Measurements from ENCODE around the gene DHX36.

The DHX36 gene

DNA sequence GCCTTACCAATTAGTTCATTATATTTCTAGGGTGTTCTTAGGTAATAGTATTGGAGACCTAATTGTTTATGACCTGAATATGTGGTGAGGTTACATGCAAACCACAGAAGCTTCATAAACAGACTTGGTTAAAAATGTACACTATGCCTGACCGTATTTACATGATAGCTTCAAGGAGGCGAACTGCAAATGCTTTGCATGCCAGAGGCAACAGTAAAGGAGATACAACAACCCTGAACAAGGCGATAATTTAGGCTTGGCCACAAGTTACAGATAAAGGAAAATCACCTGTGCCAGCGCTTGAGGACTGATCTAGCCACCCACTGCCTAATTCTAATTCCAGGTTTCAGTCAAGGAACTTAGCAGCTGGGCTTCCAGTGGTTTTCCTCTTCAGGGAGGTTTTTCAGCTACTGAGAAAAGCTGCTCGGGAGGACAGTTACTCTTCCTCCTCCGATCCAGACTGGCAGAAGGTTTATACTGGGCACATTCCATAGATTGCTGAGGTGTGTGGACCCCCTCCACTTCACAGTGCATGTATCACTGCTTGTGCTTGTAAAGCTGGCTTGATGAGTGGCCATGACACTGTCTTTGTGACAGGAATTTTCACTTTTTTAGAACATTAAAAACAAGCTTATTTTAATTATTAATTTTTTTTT is 95.6 kb downstream of the DHX36 start:
- Histone ChIP-seq H2AFZ (ENCODE audit: low read depth, low read length, severe bottlenecking) (no peak overlapping the region), H3K36me3 (ENCODE audit: low read length) (no peaks in the 10 kb centered on the region), H3K9me3 (ENCODE audit: insufficient read depth, low read length) (no peaks in the 10 kb centered on the region), H3K27me3 (ENCODE audit: low read length) (no peaks in the 10 kb centered on the region), H3K9me2 (replicated peaks; ENCODE audit: insufficient read depth, low read length) (no peaks in the 10 kb centered on the region), H3K79me2 (ENCODE audit: insufficient read depth, low read length) (no peaks in the 10 kb centered on the region), H4K20me1 (ENCODE audit: low read depth, low read length) (no peaks in the 10 kb centered on the region), H3K9ac (ENCODE audit: low read length) (no peak overlapping the region), H3K4me2 (ENCODE audit: low read depth, low read length, poor library complexity, severe bottlenecking) (no peak overlapping the region), H3F3A (ENCODE audit: insufficient read depth) (no peaks in the 10 kb centered on the region), H3K27ac (ENCODE audit: low read depth, low read length) (no peak overlapping the region), H3K4me3 (ENCODE audit: insufficient read depth, low read length, poor library complexity, severe bottlenecking) (no peak overlapping the region)
- no peak for TF ChIP-seq CTCF (IDR thresholded peaks at IDR 0.05; ENCODE audit: insufficient read depth, low read length, poor library complexity, severe bottlenecking)
- TF ChIP-seq EZH2phosphoT487 (conservative IDR thresholded peaks at IDR 0.05; ENCODE audit: low read length) = no peak

- Histone ChIP-seq H3K9me3 (ENCODE audit: insufficient read depth, low read length) (no peaks in the 10 kb centered on the region), H3K9me2 (replicated peaks; ENCODE audit: insufficient read depth, low read length) (no peaks in the 10 kb centered on the region), H3F3A (ENCODE audit: insufficient read depth) (no peaks in the 10 kb centered on the region), H3K4me2 (ENCODE audit: low read depth, low read length, poor library complexity, severe bottlenecking) (no peak overlapping the region), H3K9ac (ENCODE audit: low read length) (no peak overlapping the region), H2AFZ (ENCODE audit: low read depth, low read length, severe bottlenecking) (no peak overlapping the region), H3K4me3 (ENCODE audit: insufficient read depth, low read length, poor library complexity, severe bottlenecking) (no peak overlapping the region), H3K79me2 (ENCODE audit: insufficient read depth, low read length) (no peaks in the 10 kb centered on the region), H3K27me3 (ENCODE audit: low read length) (no peaks in the 10 kb centered on the region), H4K20me1 (ENCODE audit: low read depth, low read length) (no peaks in the 10 kb centered on the region), H3K36me3 (ENCODE audit: low read length) (no peaks in the 10 kb centered on the region), H3K27ac (ENCODE audit: low read depth, low read length) (no peak overlapping the region)
- TF ChIP-seq EZH2phosphoT487 (conservative IDR thresholded peaks at IDR 0.05; ENCODE audit: low read length) = no peak
- TF ChIP-seq CTCF (IDR thresholded peaks at IDR 0.05; ENCODE audit: insufficient read depth, low read length, poor library complexity, severe bottlenecking) = no peak
These were observed 96.8 kb downstream of the DHX36 start for GRCh38 chr3:154227531-154227930.

GRCh38 chr3:154225536-154225935 is 98.8 kb downstream of the DHX36 start:
- Histone ChIP-seq H3K4me3 (ENCODE audit: insufficient read depth, low read length, poor library complexity, severe bottlenecking) (no peak overlapping the region), H3K27ac (ENCODE audit: low read depth, low read length) (no peak overlapping the region), H3K9me2 (replicated peaks; ENCODE audit: insufficient read depth, low read length) (no peaks in the 10 kb centered on the region), H3K4me2 (ENCODE audit: low read depth, low read length, poor library complexity, severe bottlenecking) (no peak overlapping the region), H3K36me3 (ENCODE audit: low read length) (no peaks in the 10 kb centered on the region), H2AFZ (ENCODE audit: low read depth, low read length, severe bottlenecking) (no peak overlapping the region), H3K79me2 (ENCODE audit: insufficient read depth, low read length) (no peaks in the 10 kb centered on the region), H4K20me1 (ENCODE audit: low read depth, low read length) (no peaks in the 10 kb centered on the region), H3K9ac (ENCODE audit: low read length) (no peak overlapping the region), H3F3A (ENCODE audit: insufficient read depth) (no peaks in the 10 kb centered on the region), H3K27me3 (ENCODE audit: low read length) (no peaks in the 10 kb centered on the region), H3K9me3 (ENCODE audit: insufficient read depth, low read length) (no peaks in the 10 kb centered on the region)
- TF ChIP-seq EZH2phosphoT487 (conservative IDR thresholded peaks at IDR 0.05; ENCODE audit: low read length) (no peak), CTCF (IDR thresholded peaks at IDR 0.05; ENCODE audit: insufficient read depth, low read length, poor library complexity, severe bottlenecking) (no peak)
